ENCODE measurements around the gene SLC9A1. TPM values are rescaled to one million over a fixed set of nuclear protein-coding genes. Genes with fewer than 3 reads are reported as not detected.
A peak's percentile ranks its signal among the peaks of the same experiment; 100 is the strongest.

Gene SLC9A1
- total RNA-seq, 1 donor from 2014 or later, result 28.8 TPM

DNA sequence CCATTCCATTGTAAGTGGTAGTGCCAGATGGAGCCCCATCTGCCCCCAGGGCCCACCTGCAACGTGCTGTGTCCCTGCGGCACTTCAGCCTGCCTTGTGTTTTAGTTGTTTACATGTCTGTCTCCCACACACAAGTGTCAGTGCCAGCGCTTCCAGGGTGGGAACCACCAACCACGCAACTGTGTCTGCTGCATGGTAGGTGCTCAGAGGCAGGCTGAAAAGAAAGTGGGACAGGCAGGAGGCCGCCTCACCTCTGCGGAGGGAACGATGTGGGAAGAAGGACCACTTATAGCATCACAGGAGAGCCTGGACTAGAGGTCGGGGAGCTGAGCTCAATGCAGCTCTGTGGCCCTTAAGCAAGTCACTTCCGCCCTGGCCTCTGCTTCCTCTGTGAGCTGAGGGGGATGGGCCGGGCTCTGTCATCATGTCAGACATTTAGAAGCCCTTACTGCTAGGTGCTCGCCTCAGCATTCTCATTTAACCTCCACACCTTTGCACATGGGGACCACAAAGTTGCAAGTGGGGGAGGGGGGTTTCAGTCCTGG, 17.9 kb downstream of the SLC9A1 start:
- no peak for DNase-seq (ENCODE audit: extremely low spot score, unreplicated experiment)
- peaks cover 3% of the 10 kb centered on the region for H3K36me3 Mint-ChIP-seq
- TF ChIP-seq, protein P1, sequence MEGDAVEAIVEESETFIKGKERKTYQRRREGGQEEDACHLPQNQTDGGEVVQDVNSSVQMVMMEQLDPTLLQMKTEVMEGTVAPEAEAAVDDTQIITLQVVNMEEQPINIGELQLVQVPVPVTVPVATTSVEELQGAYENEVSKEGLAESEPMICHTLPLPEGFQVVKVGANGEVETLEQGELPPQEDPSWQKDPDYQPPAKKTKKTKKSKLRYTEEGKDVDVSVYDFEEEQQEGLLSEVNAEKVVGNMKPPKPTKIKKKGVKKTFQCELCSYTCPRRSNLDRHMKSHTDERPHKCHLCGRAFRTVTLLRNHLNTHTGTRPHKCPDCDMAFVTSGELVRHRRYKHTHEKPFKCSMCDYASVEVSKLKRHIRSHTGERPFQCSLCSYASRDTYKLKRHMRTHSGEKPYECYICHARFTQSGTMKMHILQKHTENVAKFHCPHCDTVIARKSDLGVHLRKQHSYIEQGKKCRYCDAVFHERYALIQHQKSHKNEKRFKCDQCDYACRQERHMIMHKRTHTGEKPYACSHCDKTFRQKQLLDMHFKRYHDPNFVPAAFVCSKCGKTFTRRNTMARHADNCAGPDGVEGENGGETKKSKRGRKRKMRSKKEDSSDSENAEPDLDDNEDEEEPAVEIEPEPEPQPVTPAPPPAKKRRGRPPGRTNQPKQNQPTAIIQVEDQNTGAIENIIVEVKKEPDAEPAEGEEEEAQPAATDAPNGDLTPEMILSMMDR (conservative IDR thresholded peaks at IDR 0.05), result no peak

DNA sequence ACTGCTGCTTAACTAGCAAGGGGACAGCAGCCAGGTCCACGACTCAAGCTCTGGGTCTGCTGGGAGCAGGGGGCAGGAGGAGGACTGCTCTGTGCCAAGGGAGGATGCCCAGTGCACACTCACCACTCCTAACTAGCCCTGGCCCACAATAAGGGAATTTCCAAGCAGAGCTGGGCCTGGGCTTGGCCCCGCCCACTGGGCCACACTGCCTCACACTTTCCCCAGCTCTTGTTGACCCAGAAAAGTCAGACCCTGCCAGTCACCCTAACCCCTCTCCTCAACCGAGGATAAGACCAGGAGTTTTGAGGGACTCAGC, 18.7 kb downstream of the SLC9A1 start:
- peaks cover 47% of the 10 kb centered on the region for H3K4me1 Mint-ChIP-seq (ENCODE audit: unreplicated experiment)
- H3K9me3 Mint-ChIP-seq, result no peaks in the 10 kb centered on the region
- H3K4me3 Mint-ChIP-seq, result no peak overlapping the region
- TF ChIP-seq, protein P1 (conservative IDR thresholded peaks at IDR 0.05), result no peak
- no peak for DNase-seq (ENCODE audit: extremely low spot score, unreplicated experiment)
- peak overlapping the region; percentile 73 for H3K27ac Mint-ChIP-seq
- H3K27me3 Mint-ChIP-seq, result no peaks in the 10 kb centered on the region
- peaks cover 3% of the 10 kb centered on the region for H3K36me3 Mint-ChIP-seq

More for the DNA sequence above, 17.9 kb downstream of the SLC9A1 start:
- Mint-ChIP-seq H3K9me3 (no peaks in the 10 kb centered on the region), H3K27me3 (no peaks in the 10 kb centered on the region), H3K4me3 (no peak overlapping the region), H3K4me1 (ENCODE audit: unreplicated experiment) (peaks cover 51% of the 10 kb centered on the region), H3K27ac (peak overlapping the region; percentile 73)

DNA sequence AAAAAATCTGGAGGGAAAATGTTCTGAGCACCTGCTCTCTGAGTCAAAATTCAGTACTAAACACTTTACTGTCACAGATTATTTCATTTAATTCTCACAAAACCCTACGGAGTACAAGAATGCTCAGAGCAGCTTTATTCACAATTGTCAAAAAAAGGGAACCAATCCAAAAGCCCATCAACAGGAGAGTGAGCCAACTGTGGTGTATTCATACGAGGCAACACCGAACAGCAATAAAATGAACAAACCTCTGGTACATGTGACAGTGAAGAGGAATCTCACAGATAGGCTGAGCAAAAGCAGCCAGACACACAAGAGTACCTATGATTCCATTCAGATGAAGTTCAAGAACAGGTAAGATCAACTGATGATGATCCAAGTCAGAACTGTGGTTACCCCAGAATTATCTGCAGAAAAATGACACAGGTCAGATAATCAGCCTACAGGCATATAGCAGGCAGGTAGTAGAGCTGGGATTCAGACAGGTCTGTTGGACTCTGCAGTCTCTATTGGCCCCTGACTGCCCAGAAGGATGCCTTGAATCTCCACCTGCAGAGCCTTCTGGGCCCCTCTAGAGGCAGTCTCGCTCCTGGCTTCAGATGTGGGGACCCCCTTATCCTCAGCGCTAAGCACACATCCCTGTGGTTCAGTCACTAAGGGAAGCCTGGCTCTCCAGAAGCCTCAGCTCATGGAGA, 19.2 kb downstream of the SLC9A1 start:
- H3K36me3 Mint-ChIP-seq, result peaks cover 3% of the 10 kb centered on the region

DNA sequence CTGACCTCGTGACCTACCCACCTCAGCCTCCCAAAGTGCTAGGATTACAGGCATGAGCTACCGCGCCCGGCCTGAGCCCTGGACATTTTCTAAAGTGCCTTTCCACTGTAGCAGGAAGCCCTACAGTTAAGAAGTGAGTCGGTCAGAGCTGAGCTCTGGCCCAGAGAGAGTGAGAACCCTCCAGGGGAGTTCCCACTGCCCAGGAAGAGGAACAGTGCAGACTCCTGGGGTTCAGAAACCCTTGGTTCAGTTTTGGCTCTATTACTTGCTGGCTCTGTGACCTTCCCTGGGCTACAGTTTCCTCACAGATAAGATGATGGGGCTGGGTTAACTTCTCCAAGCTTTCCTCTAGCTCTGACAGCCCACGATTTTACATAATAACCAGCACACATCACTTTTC, 20.9 kb downstream of the SLC9A1 start:
- peaks cover 3% of the 10 kb centered on the region for H3K36me3 Mint-ChIP-seq

More for the DNA sequence above, 19.2 kb downstream of the SLC9A1 start:
- Mint-ChIP-seq H3K4me3 (no peak overlapping the region), H3K4me1 (ENCODE audit: unreplicated experiment) (peaks cover 46% of the 10 kb centered on the region), H3K9me3 (no peaks in the 10 kb centered on the region), H3K27me3 (no peaks in the 10 kb centered on the region), H3K27ac (no peak overlapping the region)
- DNase-seq (ENCODE audit: extremely low spot score, unreplicated experiment), result no peak
- TF ChIP-seq, protein P1 (conservative IDR thresholded peaks at IDR 0.05), result no peak

DNA sequence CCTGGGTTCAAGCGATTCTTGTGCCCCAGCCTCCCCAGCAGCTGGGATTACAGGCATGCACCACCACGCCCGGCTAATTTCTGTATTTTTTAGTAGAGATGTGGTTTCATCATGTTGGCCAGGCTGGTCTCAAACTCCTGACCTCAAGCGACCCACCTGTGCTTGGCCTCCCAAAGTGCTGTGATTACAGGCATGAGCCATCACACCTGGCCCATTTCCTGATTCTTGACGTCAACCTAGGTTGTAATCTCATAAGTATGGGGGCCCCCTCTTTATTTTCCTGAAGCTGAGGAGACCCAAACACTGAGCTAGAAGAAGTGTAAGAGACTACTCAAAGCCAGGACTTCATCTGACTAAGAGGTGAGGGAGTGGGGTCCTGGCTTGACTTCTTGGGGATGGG, 21.8 kb downstream of the SLC9A1 start:
- TF ChIP-seq, protein P1 (conservative IDR thresholded peaks at IDR 0.05), result no peak
- no peak overlapping the region for H3K4me3 Mint-ChIP-seq
- no peaks in the 10 kb centered on the region for H3K9me3 Mint-ChIP-seq
- H3K27ac Mint-ChIP-seq, result no peak overlapping the region
- H3K4me1 Mint-ChIP-seq (ENCODE audit: unreplicated experiment), result peaks cover 27% of the 10 kb centered on the region
- DNase-seq (ENCODE audit: extremely low spot score, unreplicated experiment), result no peak
- peaks cover 3% of the 10 kb centered on the region for H3K36me3 Mint-ChIP-seq
- H3K27me3 Mint-ChIP-seq, result no peaks in the 10 kb centered on the region

More for the DNA sequence above, 20.9 kb downstream of the SLC9A1 start:
- Mint-ChIP-seq H3K4me3 (no peak overlapping the region), H3K9me3 (no peaks in the 10 kb centered on the region), H3K4me1 (ENCODE audit: unreplicated experiment) (peaks cover 34% of the 10 kb centered on the region), H3K27ac (peak overlapping the region; percentile 23), H3K27me3 (no peaks in the 10 kb centered on the region)
- TF ChIP-seq, protein P1 (conservative IDR thresholded peaks at IDR 0.05), result no peak
- no peak for DNase-seq (ENCODE audit: extremely low spot score, unreplicated experiment)
